Superior temporal gyrus (tissue), 1 donor: ENCODE data around the gene GP1BB.
"Not testable (repeated sequence)": the region's sequence is repeated elsewhere in the genome, so short reads cannot be mapped to it uniquely, and the experiment has no call there.

Experiments used
- DNase-seq: peaks from one replicate; pipeline ENCODE4 v3.0.0-alpha.2; 2016; ENCODE audit errors: extremely low spot score

The GP1BB gene

DNA sequence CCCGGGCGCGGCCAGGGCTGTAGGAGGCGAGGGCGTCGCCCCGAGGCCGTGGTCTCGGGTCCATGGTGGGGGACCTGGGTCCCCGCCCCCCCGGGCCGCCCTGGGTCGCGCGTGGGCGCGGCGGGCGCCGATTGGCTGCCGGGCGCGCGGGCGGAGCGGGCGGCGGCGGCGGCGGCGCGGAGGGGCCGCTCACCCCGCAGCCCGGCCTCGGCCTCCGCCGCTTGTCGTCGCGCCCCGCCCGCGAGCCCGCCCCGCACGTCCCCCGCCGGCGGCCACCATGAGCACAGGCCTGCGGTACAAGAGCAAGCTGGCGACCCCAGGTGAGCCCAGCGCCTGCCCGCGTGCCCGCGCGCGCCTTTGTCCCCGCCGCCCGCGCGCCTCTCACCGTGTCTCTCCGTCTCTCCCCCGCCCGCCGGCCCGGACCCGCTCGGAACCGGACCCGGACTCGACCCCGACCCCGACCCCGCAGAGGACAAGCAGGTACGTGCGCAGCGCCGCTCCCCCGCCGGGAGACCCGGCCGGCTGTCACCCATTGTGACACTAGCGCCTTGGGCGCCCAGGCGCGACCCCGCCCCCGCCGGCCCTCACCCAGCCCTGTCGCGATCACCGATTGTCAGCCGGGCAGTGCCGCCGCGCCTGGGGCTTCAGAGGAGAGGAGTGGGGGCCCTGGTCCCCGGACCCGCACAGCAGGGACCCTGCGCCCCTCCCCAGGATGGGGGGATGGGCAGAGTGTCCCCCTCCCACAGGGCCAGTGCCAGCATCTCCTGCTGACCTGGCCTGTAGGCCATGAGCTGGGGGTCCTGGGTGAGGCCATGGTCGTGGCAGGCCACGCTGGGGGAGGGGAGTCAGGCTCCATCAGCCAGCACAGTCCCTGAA, 8.8 kb upstream of the GP1BB start, which contains the start of gene SEPTIN5:
Gene SEPTIN5, plus strand, starts transcription at position 192 of the 876 bp plus-strand sequence. Its CDS starts 86 bp downstream, at position 278.
- DNase-seq, result no peak

GRCh38 chr22:19715188-19715930, 8.0 kb upstream of the GP1BB start:
- no peak for DNase-seq

DNA sequence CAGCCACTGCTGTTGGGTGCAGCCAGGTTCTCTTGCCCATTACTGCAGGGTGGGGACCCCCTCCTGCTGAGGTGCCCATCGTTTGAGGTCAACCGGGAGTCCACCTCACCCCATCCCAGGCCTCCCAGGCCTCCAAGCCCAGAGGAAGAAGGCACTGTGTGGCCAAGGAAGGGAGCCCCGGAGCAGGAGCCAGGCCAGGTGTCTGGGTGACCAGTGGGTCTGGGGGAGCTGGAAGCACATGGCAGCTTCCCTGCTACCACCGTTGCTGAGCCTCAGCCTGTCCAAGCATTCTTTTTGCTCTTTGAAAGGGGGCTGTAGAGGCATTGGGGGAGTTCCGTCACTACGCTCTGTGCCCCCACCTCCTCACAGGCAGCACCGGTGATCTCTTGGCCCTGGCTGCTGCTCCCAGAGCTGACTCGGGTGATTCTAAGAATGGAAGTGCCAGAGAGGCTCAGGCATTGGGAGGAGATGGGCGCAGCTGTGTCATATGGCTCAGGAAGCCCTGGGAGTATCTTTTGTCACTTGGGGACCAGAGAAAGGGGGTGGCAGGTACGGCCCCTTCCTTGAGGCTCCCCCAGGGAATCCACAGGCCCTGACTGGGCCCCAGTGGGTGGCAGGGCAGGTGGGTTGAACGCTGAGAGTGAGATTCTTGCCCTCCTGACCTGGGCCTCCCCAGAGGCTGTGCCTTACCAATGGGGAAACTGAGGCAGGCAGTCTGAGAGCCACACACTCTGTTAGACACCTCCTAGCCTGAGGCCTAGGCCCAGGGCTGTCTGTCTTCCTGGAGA, 7.1 kb upstream of the GP1BB start:
- DNase-seq, result no peak

GRCh38 chr22:19716829-19717105, 6.6 kb upstream of the GP1BB start:
- no peak for DNase-seq

DNA sequence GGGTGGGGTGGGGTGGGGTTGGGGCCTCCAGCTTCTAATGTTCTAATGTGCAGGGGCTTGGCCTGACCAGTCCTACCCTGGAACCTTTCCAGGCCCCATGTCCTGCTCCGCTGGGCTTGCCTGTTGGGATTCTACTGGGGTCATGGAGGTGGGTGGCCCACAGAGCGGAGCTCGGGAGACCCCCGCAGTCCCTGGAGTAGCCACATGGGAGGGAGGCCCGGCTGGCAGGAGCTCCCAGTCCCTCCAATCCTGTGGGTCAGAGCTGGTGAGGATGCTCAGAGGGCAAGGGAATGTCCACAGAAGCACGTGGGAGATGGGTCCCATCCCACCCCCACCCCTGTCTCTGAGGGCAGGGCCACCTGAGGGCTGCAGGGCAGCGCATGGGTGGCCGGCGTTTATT, 6.2 kb upstream of the GP1BB start:
- DNase-seq, result no peak

DNA sequence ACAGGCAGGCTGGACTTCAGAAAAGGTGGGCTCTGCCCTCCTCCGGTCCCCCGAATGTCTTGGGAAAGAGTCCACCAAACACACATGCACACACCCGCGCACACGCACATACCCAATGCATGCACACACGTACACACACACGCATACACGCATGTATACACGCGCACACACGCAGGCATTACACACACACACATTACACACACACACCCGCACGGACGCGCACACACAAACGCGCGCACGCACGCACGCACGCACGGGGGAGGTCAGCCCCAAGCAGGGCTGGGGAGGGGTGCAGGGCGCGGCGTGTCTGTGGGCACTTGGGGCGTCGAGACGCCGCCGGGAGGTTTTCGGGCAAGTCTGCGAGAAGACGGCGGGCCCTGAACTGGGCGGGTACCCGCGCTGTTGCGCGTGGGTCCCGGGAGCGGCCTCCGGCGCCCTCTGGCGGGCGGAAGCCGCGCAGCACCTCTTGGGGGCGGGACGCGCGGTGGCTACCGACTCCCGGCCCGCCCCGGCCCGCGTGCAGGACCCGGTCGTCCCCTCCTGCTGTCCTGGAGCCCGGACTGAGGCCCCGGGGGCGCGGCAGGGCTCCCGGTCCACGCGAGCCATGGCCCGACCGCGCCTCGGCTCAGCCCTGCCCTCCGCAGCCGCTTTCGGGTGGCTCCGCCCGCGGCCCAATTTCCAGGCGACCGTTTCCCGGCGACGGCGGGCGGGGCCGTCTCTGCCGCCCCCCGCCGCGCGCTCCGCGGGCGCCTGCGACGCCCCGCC, 5.5 kb upstream of the GP1BB start:
- DNase-seq, result peak; percentile 70

- DNase-seq, result no peak
These were observed 4.8 kb upstream of the GP1BB start for GRCh38 chr22:19718456-19719049.

- no peak for DNase-seq
These were observed 4.3 kb upstream of the GP1BB start for GRCh38 chr22:19719050-19719482.

DNA sequence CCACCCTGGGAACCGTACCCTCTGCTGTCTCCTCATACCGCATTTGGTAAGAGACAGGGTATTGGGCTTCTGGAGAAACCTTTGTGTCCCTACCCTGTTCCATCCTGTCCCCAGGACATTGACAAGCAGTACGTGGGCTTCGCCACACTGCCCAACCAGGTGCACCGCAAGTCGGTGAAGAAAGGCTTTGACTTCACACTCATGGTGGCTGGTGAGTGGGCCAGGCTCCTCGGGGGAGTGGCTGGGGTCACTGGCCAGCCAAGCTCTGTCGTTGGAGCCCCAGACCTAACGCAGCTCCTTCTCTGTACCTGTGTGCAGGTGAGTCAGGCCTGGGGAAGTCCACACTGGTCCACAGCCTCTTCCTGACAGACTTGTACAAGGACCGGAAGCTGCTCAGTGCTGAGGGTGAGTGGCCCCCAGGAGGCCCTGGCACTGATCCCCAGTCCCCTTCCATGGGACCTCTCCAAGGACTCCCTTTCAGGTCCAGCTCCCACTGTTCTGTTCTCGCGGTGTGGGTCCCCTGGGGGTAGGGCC, 3.8 kb upstream of the GP1BB start:
- DNase-seq, result no peak

DNA sequence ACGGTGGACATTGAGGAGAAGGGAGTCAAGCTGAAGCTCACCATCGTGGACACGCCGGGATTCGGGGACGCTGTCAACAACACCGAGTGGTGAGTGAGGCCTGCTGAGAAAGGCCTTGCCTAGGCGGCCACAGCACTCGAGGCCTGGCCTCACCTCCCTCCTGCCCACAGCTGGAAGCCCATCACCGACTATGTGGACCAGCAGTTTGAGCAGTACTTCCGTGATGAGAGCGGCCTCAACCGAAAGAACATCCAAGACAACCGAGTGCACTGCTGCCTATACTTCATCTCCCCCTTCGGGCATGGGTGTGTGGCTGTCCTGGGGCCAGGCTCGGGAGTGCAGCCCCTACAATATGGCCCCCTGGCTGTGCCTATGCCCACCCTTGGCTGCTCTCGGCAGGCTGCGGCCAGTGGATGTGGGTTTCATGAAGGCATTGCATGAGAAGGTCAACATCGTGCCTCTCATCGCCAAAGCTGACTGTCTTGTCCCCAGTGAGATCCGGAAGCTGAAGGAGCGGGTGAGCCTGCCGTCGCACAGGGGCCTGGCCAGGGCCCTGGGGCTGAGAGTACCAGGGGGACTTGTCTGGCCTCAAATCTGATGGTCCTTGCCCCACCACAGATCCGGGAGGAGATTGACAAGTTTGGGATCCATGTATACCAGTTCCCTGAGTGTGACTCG, 3.0 kb upstream of the GP1BB start:
- DNase-seq, result no peak

DNA sequence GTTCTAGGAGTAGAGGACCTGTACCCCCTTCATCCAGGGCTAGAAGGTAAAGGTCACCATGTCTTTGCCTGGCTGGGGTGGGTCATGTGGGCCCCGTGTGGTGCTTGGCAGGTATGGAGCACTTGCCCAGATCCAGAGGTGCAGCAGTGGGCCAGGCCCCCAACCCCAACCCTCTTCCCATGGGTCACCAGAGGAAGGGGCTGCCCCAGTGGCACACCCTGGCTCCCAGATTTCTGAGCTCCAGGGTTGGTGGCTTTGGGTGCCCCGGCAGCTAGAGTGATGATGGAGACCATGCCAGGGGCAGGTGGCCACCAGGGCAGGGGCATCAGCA, 2.4 kb upstream of the GP1BB start:
- DNase-seq, result no peak

GRCh38 chr22:19721330-19722177, 1.8 kb upstream of the GP1BB start:
- no peak for DNase-seq

DNA sequence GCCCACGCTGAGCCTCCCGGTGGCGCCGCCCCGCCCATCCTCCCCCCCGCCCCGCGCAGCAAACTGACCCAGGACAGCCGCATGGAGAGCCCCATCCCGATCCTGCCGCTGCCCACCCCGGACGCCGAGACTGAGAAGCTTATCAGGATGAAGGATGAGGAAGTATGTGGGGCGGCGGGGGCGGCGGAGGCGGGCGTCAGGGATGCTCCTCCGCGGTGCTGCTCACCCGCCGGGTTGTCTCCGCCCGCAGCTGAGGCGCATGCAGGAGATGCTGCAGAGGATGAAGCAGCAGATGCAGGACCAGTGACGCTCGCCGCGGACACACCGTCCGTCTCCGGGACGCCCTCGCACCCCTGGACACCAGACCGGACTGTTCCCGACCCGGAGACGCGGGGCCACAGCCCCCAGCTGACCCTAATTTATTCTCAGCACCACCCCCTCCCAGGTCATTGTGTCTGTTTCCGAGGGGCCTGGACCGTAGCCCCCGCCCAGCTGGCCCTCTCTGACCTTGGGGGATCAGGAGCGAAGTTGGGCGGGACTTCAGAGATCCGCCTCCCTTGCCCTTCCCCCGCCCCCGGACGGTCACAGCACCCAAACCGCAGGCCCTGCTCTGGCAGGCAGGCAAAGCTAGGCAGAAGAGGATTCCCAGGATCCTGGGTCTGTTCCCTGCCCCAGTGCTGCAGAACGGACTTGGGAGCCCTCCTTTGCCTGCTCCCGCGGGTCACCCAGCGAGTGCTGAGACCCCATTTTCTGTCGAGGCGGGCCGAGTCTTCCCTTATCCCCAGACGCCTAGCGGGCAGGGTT, 959 bp upstream of the GP1BB start:
- no peak for DNase-seq

DNA sequence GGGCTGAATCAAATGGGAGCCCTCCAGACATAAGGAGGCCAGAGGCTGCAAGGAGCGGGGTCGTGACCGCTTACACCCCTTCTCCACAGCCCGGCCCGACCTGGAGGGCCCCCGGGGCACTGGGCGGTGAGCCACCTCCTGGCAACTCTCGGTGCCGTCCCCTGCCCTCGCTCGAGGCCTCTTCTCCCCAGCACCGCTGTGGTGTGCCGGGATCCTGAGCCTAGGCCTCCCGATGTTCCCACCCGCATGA, 432 bp upstream of the GP1BB start:
- no peak for DNase-seq

GRCh38 chr22:19723983-19724827, 866 bp downstream of the GP1BB start:
- no peak for DNase-seq

- DNase-seq, result no peak
These were observed 1.8 kb downstream of the GP1BB start for GRCh38 chr22:19724927-19725661.

DNA sequence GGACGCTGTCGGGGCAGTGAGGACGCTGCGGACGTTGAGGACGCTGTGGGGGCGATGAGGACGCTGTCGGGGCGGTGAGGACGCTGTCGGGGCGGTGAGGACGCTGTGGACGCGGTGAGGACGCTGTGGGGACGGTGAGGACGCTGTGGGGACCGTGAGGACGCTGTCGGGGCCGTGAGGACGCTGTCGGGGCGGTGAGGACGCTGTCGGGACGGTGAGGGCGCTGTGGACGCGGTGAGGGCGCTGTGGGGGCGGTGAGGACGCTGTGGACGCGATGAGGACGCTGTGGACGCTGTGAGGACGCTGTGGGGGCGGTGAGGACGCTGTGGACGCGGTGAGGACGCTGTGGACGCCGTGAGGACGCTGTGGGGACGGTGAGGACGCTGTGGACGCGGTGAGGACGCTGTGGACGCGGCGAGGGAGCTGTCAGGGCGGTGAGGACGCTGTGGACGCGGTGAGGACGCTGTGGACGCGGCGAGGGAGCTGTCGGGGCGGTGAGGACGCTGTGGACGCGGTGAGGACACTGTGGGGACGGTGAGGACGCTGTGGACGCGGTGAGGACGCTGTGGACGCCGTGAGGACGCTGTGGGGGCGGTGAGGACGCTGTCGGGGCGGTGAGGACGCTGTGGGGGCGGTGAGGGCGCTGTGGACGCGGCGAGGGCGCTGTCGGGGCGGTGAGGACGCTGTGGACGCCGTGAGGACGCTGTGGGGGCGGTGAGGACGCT, 2.9 kb downstream of the GP1BB start:
- not testable (repeated sequence) for DNase-seq
